ENCODE measurements around the gene SUPV3L1.

Gene SUPV3L1

GRCh38 chr10:69208761-69209160 is 28.7 kb downstream of the SUPV3L1 start:
- no peak for DNase-seq

DNA sequence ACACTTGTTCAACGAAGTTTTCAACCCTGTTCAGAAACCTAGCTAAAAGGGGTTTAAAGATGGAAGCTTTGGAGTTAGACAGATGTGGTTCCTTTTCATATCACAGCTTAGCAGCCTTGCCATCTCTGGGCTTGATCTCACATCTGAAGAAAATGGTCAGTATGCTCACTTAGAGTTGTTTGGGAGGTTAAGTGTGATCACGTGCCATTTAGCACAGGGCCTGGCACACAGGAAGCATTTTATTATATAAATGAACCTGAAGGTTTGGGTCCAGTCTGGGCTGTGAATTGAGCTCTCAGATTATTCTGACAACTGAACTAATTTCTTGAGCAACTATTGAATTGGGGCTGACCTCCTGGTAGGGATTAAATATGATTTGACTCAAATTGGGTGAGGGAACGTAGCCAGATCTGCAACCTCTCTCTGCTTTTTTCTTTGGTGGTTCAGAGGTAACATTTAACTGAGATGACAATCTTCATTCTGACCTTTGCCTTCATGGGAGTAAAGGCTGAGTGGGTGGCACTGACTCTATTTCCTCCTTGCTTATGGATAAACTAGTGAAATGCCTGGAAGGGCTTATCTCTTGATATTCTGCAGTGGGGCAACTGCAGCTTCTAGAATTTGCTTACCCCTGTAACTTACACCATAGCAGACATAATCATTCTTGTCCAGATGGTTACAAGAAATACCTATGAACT is 29.9 kb downstream of the SUPV3L1 start:
- no peak for DNase-seq

DNA sequence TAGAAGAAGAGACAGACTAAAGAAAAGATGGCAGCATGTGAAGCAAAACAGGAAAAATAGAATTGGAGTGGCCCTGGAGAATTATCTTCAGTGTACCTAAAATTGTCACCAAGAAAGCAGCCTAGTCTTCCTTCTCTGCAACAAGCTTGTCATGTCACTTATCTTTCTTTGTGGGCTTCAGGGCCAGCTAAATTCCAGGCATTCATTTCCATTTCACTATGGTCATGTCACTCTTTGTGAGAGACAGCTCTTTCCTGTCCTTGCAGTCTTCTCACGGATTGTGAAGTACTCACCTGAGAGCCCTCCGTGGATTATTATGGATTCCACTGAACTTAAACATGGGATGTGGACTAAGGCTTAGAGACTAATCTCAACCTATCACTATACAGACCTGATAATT is 31.1 kb downstream of the SUPV3L1 start:
- DNase-seq: no peak

DNA sequence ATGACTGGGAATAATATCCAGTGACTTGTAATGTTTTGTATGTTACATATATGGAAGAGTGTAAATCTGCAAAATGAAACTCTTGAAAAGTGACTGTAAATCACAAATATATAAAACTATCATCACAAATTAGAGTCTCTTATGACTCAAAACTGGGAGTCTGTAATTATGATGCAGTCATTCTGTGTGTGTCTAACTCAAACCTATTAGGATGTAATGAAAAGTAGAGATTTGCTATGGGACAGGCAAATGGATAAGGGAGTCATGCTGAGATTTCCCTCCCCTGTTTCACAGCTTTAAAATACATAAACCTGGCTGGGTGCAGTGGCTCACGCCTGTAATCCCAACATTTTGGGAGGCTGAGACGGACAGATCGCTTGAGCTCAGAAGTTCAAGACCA is 31.5 kb downstream of the SUPV3L1 start:
- DNase-seq: no peak

- DNase-seq: no peak
Observed at GRCh38 chr10:69213591-69214311, 33.7 kb downstream of the SUPV3L1 start.

DNA sequence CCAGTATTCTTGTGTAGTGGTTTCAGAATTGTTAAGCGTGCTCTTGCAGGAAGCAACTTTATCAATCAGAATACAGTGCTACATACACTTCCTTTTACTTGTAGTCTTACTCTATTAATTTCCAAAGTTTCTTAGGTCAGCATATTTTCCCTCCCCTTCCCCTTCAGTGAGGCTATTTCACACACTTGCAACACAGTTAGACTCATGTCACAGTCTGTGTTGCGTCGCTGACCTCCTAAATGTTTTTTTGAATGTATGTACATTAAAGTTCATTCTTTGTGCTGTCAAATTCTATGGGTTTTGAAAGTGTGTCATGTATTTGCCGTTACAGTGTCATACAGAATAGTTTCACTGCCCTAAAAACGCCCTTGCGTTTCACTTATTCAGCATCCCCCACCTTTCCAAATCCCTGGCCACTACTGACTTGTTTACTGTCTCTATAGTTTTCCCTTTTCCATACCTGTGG is 34.7 kb downstream of the SUPV3L1 start:
- no peak for DNase-seq

DNA sequence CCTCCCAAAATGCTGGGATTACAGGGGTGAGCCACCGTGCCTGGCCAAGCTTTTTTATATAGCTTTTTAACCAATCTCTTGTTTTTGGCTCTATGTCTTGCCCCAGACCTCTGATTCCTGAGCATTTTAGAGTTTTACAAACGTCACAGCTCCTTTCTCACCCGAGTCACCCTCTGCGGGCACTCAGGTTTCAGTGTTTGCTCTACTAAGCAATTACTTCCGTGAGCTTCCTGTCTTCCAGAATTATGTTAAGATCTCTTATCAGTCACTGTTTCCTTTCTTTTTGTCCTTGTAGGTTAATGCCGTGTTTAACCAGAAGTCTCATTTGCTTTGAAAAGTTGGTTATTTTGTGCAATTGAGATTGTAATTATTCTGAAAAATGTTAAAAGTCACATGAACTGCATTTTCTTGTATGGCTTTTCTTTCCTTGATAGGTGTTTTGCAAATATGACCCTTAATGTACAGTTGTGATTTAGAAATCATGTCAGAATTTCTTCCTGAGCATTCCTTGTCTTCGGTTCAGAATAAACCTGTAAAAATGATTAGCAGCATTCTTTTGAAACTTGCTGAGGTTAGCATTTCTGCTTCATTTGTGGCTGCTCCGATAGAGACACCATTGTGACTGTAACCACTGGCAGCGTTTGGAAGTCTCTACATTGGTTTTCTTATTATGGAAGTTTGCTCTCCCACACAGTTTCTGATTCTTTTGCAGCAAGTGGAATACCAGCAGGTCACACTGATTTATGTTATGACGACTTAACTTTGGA is 35.6 kb downstream of the SUPV3L1 start:
- no peak for DNase-seq

- no peak for DNase-seq
Observed at GRCh38 chr10:69216577-69217118, 36.6 kb downstream of the SUPV3L1 start.

GRCh38 chr10:69217119-69217754 is 37.2 kb downstream of the SUPV3L1 start:
- DNase-seq: no peak

GRCh38 chr10:69218831-69219230 is 38.8 kb downstream of the SUPV3L1 start:
- no peak for DNase-seq

- no peak for DNase-seq
Observed at GRCh38 chr10:69220041-69220451, 40.0 kb downstream of the SUPV3L1 start, which contains the start of gene HKDC1. TSS of gene HKDC1 (plus strand) at chr10:69220332. CDS start at chr10:69220436, 104 bp downstream.

GRCh38 chr10:69220507-69220906 is 40.5 kb downstream of the SUPV3L1 start:
- no peak for DNase-seq

GRCh38 chr10:69222157-69223027 is 42.4 kb downstream of the SUPV3L1 start:
- DNase-seq: peak; percentile 47

DNA sequence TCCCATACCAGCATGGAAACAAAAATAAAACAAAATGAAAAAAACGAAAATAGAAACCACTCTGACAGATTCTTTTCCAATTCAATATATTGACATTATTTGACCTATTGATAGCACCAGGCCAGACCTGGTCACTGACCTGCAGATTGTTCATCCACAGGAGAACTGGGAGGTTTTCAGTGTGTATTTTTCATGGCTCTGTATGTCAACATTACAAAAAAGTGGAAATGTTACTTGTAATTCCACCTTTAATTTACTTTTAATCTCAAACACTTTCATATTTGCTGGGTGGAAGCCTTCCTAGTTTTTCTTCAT is 43.0 kb downstream of the SUPV3L1 start:
- DNase-seq: no peak

- DNase-seq: no peak
Observed at GRCh38 chr10:69224862-69225657, 45.0 kb downstream of the SUPV3L1 start.

DNA sequence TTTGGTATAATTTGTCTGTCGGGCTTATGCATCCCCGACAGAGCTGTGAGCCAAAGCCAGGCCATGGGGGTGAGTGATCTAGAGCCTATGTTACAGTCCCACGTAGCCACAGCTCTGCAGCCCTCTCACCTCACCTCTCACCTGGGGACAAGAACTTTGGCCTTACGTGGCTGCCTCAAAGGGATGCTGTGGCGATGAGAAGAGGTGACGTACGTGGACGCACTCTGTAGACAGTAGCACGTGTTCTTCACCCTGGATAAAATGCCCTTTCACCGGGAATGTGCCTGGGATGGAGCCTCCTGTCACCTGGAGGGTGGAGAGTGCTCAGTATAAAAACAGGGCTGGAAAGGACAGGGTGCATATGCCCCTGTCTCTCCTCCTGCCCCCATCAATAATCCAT is 45.6 kb downstream of the SUPV3L1 start:
- no peak for DNase-seq

GRCh38 chr10:69226919-69227450 is 47.0 kb downstream of the SUPV3L1 start:
- no peak for DNase-seq

DNA sequence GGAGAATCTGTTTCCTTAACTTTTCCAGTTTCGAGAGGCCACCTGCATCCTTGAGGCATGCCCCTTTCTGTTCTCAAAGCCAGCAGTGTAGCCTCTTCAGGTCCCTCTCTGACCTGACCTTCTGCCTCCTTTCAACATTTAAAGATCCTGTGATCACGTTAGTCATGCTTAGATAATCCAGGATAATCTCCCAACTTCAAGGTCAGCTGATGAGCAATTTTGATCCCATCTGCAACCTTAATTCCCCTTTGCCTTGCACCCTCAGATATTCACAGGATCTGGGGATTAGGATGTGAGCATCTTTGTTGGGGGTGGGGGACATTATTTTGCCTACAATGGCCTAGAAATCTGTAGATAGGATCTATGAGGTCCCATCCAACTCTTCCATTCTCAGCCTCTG is 48.1 kb downstream of the SUPV3L1 start:
- DNase-seq: no peak

DNA sequence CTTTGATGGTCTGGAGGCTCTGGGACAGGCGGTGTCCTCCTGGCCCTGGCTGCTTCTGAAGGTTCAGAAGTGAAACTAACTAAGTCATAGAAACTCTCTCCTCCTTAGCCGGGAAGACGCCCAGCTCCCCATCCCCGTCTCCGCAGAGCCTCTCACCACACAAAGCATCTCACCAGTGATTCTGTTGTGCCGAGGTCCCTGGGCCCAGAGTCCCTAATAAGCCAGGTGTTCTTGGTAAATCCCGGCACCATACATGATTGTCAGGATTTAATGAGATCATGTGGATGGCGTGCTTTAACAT is 49.5 kb downstream of the SUPV3L1 start:
- no peak for DNase-seq

DNA sequence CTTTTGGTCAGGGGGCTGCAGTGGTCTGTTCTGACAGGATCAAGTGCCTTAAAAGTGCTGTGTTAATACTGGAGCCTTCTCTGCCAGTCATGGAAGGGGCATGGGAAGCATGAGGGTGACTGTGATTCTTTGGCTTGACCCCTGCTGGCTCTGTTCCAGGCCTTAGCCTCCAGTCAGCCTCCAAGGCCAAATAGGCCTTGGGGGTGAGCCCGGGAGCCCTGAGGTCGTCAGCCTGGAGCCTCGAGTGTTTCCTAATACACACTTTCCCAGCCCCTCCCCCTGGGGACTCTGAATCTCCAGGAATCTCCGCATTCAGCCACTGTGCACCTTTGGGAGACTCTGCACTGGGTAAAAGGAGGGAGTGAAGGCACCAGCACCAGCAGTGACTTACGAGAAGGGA is 50.1 kb downstream of the SUPV3L1 start:
- DNase-seq: no peak

DNA sequence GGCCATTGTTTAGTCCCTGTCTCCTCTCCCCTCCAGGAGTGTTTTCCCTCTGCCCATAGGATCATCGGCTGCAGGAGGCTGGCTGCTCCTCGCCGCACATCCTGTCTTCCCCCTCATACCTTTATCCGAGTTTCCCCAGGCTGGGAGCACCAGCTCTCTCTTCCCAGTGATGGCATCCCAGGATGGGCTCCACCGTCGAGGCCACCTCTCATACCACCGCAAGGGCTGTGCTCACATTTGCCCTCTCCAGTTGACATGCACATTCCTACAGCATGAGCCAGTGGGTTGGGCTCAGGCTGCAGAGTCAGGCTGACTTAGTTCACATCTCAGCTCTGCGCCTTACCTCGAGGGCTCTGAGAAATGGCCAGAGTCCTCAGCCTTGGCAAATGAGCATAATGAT is 52.2 kb downstream of the SUPV3L1 start:
- no peak for DNase-seq

Data from activated CD4-positive, alpha-beta T cell treated with anti-CD3 and anti-CD28 coated beads, Interleukin-2, amount 50 U/mL, for 1 hour (primary cell).